Mucosa of rectum (tissue), 2 donors: ENCODE data around the gene BRCA2.

Experiments
- H3K27ac ChIP-seq, 2 donors: one replicate each; pipeline ENCODE4 v1.7.0; 2013; ENCODE audit warnings: inconsistent platforms in 2 of 2, low read depth in 2 of 2, low read length in 2 of 2
- H3K27me3 ChIP-seq, 2 donors: one replicate each; pipeline ENCODE4 v1.7.0; 2013; ENCODE audit warnings: low read length in 2 of 2; ENCODE audit not compliant: control insufficient read depth in 2 of 2, insufficient read depth in 2 of 2
- H3K36me3 ChIP-seq, 2 donors: one replicate each; pipeline ENCODE4 v1.7.0; 2013; ENCODE audit warnings: low read length in 2 of 2; ENCODE audit not compliant: control insufficient read depth in 2 of 2, insufficient read depth in 2 of 2
- H3K4me1 ChIP-seq, 2 donors: one replicate each; pipeline ENCODE4 v1.7.0; 2013; ENCODE audit warnings: low read length in 2 of 2, mild to moderate bottlenecking in 1 of 2; ENCODE audit not compliant: control insufficient read depth in 2 of 2, insufficient read depth in 2 of 2
- H3K4me3 ChIP-seq, 2 donors: one replicate each; pipeline ENCODE4 v1.7.0; 2013; ENCODE audit warnings: low read length in 2 of 2
- H3K9ac ChIP-seq, 2 donors: one replicate each; pipeline ENCODE4 v1.7.0; 2013; ENCODE audit warnings: low read length in 2 of 2, low read depth in 1 of 2, mild to moderate bottlenecking in 1 of 2
- H3K9me3 ChIP-seq, 2 donors: one replicate each; pipeline ENCODE4 v1.7.0; 2013; ENCODE audit warnings: low read length in 2 of 2; ENCODE audit not compliant: control insufficient read depth in 2 of 2
- donor health status: healthy.
- donor health status: Normal muscosa, but diverticular disease.

Gene BRCA2

GRCh38 chr13:32408296-32409000 lies 93.1 kb downstream of the BRCA2 start:
- H3K9me3 ChIP-seq: no peaks in the 10 kb centered on the region
- H3K27me3 ChIP-seq: no peaks in the 10 kb centered on the region
- no peak overlapping the region for H3K9ac ChIP-seq
- H3K4me1 ChIP-seq: no peaks in the 10 kb centered on the region
- H3K4me3 ChIP-seq: no peak overlapping the region
- no peak overlapping the region for H3K27ac ChIP-seq
- peaks cover 0 to 3% of the 10 kb centered on the region in 2 donors for H3K36me3 ChIP-seq

DNA sequence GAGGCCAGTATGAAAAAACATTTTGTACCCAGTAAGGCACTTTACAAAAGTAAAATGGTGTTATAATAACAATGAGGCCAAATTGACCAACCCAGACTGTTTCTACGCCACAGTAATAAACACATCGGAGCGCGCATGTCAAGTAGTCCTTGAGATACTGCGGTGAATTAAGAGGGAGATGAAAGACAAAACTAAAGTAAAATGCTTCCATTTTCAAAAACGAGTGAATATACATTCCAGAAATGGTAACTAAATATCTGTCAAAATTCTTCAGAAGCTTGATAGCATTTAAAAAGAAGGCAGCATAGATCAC lies 93.6 kb downstream of the BRCA2 start:
- Histone ChIP-seq H3K4me3 (no peak overlapping the region), H3K36me3 (peaks cover 0 to 3% of the 10 kb centered on the region in 2 donors), H3K27me3 (no peaks in the 10 kb centered on the region), H3K9ac (no peak overlapping the region), H3K27ac (no peak overlapping the region), H3K4me1 (no peaks in the 10 kb centered on the region), H3K9me3 (no peaks in the 10 kb centered on the region)

DNA sequence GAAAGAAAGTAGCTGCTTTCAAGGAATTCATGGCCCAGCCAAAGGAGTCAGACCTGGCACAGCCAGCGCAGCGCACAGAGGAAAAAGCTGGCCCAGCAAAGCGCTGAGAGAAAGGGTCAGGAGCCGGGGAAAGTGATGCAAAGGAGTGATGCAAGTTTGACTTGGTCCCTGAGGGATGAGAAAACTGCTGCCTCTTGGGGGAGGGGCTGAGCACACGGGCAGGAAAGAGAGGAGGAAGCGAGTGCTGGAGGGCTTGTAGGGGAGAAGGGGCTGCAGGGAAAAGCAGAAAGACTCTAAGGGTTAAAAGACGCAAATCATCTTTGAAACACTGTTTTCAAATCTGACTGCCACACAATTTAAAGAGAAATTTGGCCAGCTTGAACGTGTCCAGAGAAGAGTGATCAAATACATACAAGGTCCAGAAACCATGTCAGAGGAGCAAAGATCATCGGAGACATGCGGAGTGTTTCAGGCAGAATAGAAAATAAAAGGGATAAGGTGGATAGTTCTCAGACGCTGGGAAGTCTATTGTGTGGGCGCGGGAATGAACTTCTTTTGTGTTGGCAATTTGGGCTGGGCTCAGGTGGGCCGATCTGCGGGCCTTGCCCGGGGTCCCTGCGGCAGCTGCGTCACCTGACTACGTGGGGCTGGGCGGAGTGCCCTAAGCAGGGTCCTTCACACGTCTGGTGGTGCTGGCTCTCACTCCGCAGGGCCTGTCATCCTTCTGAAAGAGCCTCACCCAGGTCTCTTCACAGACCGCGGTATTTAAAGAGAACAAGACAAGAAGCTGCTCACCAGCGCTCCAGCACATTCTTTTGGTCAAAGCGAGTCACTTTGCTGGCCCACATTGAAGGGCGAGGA lies 94.5 kb downstream of the BRCA2 start:
- Histone ChIP-seq H3K4me3 (no peak overlapping the region), H3K9ac (no peak overlapping the region), H3K9me3 (no peaks in the 10 kb centered on the region), H3K27me3 (no peaks in the 10 kb centered on the region), H3K36me3 (no peaks in the 10 kb centered on the region), H3K27ac (no peak overlapping the region), H3K4me1 (no peaks in the 10 kb centered on the region)

- Histone ChIP-seq H3K36me3 (no peaks in the 10 kb centered on the region), H3K9ac (no peak overlapping the region), H3K9me3 (no peaks in the 10 kb centered on the region), H3K27me3 (no peaks in the 10 kb centered on the region), H3K4me3 (no peak overlapping the region), H3K27ac (no peak overlapping the region), H3K4me1 (no peaks in the 10 kb centered on the region)
These were observed 98.0 kb downstream of the BRCA2 start for GRCh38 chr13:32413284-32413683.

DNA sequence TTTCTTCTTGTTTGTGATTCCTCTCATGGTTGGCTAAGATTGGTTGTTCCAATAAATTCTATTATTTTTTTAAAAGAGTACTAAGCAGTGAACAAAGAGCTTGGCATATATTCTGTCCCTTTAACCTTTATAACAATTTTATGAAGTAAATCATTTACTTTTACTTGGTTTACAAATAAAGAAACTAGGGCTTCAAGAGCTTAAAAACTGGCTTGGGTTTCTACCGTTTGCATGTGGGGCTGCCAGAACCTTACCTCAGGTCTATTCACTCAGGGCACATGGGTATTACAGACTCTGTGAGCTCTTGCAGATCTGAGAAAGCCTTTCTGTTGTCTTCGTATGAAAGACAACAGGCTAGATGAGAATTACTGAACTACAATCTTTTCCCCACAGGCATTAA lies 99.3 kb downstream of the BRCA2 start:
- Histone ChIP-seq H3K36me3 (peaks cover 0 to 1% of the 10 kb centered on the region in 2 donors), H3K4me3 (no peak overlapping the region), H3K9ac (no peak overlapping the region), H3K9me3 (no peaks in the 10 kb centered on the region), H3K27ac (no peak overlapping the region), H3K4me1 (no peaks in the 10 kb centered on the region), H3K27me3 (no peaks in the 10 kb centered on the region)

GRCh38 chr13:32415019-32415418 lies 99.7 kb downstream of the BRCA2 start:
- Histone ChIP-seq H3K9ac (no peak overlapping the region), H3K4me1 (no peaks in the 10 kb centered on the region), H3K4me3 (no peak overlapping the region), H3K27ac (no peak overlapping the region), H3K9me3 (no peaks in the 10 kb centered on the region), H3K27me3 (no peaks in the 10 kb centered on the region), H3K36me3 (peaks cover 0 to 6% of the 10 kb centered on the region in 2 donors)

DNA sequence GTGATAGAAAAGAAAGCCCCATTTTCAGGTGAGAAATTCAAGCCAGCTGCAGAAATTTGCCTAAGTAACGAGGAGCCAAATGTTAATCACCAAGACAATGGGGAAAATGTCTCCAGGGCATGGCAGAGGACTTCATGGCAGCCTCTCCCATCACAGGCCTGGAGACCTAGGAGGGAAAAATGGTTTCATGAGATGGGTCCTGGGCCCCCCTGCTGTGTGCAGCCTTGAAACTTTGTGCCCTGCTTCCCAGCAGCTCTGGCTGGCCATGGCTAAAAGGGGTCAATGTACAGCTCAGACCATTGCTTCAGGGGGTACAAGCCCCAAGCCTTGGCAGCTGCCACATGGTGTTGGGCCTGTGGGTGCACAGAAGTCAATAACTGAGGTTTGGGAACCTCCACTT lies 102.7 kb downstream of the BRCA2 start:
- Histone ChIP-seq H3K36me3 (peaks cover 0 to 7% of the 10 kb centered on the region in 2 donors), H3K27me3 (no peaks in the 10 kb centered on the region), H3K27ac (no peak overlapping the region), H3K9ac (no peak overlapping the region), H3K9me3 (no peaks in the 10 kb centered on the region), H3K4me1 (no peaks in the 10 kb centered on the region), H3K4me3 (no peak overlapping the region)

GRCh38 chr13:32419862-32420261 lies 104.6 kb downstream of the BRCA2 start:
- H3K4me1 ChIP-seq: no peaks in the 10 kb centered on the region
- no peaks in the 10 kb centered on the region for H3K27me3 ChIP-seq
- H3K9ac ChIP-seq: no peak overlapping the region
- H3K9me3 ChIP-seq: no peaks in the 10 kb centered on the region
- H3K36me3 ChIP-seq: peaks cover 0 to 7% of the 10 kb centered on the region in 2 donors
- no peak overlapping the region for H3K4me3 ChIP-seq
- H3K27ac ChIP-seq: no peak overlapping the region

DNA sequence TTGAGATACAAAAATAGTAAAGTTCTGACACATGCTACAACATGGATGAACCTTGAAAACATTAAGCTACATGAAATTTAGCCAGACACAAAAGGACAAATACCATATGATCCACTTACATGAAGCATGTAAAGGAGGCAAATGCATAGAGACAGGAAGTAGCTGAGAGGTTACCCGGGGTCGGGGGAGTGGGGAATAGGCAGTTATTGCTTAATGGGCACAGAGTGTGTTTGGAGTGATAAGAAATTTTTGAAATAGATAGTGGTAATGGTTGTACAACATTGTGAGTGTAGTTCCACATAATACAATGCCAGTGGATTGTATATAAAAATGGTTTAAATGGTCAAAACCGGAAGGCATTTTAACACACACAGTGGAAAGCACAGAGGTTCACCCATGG lies 108.3 kb downstream of the BRCA2 start:
- no peak overlapping the region for H3K4me3 ChIP-seq
- no peak overlapping the region for H3K27ac ChIP-seq
- no peaks in the 10 kb centered on the region for H3K9me3 ChIP-seq
- peaks cover 12 to 14% of the 10 kb centered on the region in 2 donors for H3K4me1 ChIP-seq
- no peak overlapping the region for H3K9ac ChIP-seq
- H3K27me3 ChIP-seq: no peaks in the 10 kb centered on the region
- peaks cover 0 to 7% of the 10 kb centered on the region in 2 donors for H3K36me3 ChIP-seq

DNA sequence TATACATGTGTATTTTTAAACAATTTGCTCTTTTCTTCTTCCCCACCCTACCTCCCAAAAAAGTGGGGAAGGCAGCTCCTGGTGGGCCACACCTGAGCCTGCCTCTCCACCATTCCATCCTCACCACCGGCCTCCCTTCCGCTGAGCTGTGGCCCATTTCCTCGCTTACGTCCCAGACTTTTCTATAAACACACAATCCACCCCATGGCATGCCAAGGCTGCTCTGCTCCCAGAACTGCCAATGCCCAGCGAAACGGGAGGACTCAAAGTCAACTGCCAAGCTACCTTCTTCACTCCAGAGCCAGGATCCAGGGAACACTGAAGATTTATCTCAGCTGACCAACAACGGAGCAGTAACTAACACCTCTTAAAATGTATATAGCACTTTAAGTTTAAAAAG lies 109.8 kb downstream of the BRCA2 start:
- Histone ChIP-seq H3K27me3 (no peaks in the 10 kb centered on the region), H3K27ac (no peak overlapping the region), H3K4me3 (no peak overlapping the region), H3K9me3 (no peaks in the 10 kb centered on the region), H3K9ac (no peak overlapping the region), H3K36me3 (peaks cover 0 to under 1% of the 10 kb centered on the region in 2 donors), H3K4me1 (peaks cover 12 to 16% of the 10 kb centered on the region in 2 donors)
